ENCODE data around the gene FAM174C.
"Not testable (repeated sequence)": the region's sequence is repeated elsewhere in the genome, so short reads cannot be mapped to it uniquely, and the experiment has no call there.

Gene FAM174C

DNA sequence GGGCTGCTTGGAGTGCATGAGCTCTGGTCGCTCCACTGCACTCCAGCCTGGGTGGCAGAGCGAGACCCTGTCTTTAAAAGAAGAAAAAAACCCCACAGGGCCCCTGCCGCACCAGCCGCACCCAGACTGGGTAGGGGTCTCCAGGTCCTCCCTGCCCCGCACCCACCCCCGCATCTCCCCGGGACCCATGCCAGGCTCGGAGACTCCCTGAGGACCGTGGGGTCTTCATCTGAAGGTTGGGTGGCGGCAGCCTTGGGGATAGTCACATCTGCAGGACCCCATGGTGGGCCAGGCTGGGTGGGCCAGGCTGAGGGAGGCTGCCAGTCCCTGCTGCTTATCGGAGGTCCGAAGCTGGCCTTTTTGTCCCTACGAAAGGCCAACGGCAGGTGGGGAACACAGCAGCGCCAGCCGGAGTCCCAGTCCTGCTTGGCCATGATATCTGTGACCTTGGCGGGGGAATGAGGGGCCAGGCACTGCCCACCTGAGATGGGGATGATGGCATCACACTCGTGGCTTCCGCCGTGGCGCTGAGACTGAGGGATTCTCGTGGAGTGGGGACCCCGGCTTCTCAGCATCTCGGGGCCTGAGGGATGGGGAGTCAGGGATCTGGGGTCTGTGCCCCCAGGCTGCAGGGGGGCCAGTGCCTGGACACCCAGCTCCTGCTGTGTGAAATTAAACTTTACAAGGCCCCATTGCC, 21.4 kb downstream of the FAM174C start:
- no peak for DNase-seq (ENCODE audit: low read depth in 1 of 2, low spot score in 1 of 2)

DNA sequence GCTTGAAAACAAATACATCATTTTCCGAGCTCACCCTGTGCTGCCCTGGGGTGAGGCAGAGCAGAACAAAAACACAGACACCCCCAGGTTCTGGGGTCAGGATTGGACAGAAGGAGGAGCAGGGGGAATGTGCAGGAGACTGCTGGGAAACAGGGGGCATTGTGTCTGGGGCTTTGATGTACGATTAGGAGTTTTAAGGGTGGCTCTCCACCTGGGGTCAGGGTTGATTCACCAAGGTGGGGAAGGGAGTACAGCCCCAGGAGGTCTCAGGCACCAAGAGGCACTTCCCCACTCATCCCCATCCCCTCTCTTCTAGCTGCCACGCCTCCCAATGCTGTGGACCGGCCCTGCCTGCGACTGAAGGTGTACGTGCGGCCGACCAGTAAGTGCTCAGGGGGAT, 22.9 kb downstream of the FAM174C start:
- no peak for DNase-seq (ENCODE audit: low read depth in 1 of 2, low spot score in 1 of 2)

DNA sequence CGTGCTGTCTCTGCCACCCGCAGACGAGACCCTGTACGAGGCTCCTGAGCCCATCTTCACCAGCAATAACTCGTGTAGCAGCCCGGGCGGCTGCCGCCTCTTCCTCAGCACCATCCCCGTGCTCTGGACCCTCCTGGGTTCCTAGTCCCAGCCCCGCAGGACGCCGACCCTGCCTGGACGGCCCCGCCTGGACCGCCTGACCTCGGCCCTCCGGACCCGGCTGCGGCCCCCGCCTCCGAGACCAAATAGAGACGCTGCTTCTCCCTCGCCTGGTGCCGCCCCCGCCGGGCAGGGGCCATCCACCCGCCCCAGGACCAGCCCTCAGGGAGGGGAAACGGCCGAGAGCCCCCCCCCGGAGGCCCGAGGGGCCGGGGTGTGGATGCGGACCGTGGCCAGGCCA, 24.5 kb downstream of the FAM174C start:
- DNase-seq (ENCODE audit: low read depth in 1 of 2, low spot score in 1 of 2) = no peak

DNA sequence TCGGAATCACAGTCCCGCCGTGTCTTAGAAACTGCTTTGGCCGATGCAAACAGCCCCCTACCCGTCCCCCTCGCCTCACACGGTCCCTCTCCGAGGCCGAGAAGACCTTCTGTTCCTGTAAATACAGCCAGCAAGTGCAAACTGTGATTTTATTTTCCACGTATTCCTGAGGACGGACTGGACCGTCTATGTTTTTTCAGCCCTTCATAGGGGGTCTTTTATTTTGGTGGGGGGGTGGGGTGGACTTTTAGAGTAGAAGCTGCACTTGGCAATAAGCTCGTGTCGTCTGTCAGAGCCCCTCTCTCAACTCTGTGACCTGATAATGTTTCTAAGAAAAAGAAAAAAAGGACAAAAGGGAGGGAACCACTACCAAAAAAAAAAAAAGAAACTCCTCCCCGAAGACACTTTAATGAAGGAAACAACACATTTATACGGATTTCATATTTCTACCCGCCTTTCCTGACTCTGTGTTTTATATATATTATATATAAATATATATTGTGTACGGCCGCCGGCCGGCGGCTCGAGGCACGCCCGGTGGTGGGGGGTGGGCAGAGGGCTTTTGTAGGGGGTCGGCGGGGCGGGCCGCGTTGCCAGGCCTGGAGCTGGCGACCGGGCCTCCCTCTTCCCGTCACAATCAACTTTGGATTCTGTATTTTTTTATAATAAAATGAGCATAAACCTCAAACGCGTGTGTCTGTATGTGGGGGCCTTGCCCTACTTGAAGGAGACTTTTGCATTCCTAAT, 25.6 kb downstream of the FAM174C start:
- DNase-seq (ENCODE audit: low read depth in 1 of 2, low spot score in 1 of 2) = no peak

DNA sequence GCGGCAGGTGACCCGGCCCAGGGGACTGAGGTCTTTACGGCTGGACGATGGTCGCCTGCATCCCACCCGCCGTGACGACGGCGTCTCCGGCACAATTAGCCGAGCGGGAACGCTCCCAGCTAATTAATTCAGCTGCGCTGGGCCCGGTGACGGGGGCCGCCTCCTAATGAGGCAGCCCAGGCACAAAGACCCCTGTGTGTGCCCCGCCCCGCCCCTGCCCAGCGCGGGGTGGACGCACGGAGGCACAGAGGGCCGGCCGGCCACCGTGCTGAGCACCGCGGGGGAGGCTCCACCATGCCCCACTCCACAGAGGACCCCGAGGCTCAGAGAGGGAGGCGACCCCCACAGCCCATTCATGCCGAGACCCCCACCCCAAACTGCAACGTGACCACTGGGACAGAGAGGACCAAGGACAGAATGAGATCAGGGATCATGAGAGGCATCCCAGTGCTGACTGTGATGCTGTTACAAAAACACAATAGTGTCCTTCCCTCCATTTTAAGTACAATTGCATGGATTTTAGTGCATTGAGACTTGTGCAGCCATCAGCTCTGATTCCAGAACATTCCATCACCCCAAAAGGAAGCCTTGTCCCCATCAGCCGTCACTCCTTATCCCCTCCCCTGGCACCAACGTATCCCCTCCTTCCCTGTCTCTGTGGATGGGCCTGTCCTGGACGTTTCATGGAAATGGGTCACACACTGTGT, 27.4 kb downstream of the FAM174C start:
- no peak for DNase-seq (ENCODE audit: low read depth in 1 of 2, low spot score in 1 of 2)

DNA sequence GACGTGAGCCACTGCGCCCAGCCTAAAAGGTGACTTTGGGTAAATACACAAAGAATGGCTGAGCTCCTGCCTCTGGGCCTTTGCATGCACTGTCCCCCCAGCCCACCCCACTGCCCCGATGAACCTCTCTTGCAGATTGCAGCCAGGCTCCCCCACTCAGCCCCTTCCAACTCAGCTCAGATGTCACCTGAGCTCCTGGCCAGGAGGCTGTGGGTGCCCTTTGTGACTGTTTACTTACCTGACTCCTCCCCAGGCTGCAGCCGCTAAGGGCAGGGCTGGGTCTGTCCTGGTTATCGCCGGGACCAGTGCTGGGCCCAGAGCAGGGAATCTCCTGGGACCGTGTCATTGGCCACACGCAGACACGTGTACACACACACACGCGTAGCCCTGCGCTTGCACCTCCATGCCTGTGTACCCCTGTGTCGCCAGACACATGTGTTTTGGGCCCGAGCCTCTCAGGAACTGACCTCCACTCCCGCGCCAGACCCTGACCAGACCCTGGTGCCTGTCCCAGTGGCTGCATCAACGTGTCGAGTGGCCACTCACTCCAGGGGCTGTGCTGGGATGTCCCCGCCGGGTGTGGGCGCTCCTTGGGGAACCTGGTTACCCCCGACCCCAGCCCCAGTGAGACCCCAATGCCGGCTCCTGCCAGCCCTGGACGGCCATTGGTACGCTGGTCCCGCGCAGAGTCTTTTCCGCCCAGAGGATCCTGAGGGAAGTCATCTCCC, 29.0 kb downstream of the FAM174C start:
- no peak for DNase-seq (ENCODE audit: low read depth in 1 of 2, low spot score in 1 of 2)

DNA sequence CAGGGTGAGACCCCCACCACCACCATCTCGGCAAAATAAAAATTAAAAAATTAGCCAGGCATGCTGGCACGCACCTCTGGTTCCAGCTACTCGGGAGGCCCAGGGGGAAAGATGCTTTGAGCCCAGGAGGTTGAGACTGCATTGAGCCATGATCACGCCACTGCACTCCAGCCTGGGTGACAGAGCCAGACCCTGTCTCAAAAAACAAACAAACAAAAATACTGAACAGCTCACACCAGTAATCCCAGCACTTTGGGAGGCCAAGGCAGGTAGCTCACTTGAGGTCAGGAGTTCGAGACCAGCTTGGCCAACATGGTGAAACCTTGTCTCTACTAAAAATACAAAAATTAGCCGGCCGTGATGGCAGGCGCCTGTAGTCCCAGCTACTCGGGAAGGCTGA, 30.0 kb downstream of the FAM174C start:
- DNase-seq (ENCODE audit: low read depth in 1 of 2, low spot score in 1 of 2) = not testable (repeated sequence)

DNA sequence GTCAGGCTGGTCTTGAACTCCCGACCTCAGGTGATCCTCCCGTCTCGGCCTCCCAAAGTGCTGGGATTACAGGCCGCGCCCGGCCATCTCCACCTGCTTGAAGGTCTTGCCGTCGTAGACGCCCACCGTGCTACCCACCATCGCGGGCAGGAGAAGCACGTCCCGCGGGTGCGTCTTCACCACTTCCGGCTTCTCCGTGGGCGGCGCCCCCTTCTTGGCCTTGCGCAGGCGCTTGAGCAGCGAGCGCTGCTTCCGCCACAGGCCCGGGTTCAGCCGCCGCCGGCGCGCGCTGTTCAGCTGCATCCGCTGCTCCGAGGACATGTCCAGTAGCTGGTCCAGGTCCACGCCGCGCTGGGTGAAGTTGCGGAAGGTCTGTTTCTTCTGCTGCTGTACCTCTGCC, 32.0 kb downstream of the FAM174C start:
- DNase-seq (ENCODE audit: low read depth in 1 of 2, low spot score in 1 of 2) = no peak

DNA sequence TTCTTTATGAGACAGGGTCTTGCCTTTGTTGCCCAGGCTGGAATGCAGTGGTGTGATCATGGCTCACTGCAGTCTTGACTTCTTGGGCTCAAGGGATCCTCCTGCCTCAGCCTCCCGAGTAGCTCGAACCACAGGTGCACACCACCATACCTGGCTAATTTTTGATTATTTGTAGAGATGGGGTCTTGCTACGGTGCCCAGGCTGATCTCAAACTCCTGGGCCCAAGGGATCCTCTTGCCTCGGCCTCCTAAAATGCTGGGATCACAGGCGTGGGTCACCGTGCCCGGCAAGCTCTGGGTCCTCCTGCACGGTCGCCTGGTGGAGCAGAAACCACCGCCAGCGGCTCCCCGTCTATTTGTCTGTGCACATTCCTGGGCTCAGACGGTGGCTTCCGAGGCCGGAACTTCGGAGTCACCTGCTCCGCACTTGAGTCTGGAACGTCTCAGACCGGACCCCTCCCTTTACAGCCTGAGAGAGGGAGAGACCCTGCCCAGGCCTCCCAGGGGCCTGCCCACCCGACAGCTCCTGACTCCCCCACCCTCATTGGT, 32.5 kb downstream of the FAM174C start:
- DNase-seq (ENCODE audit: low read depth in 1 of 2, low spot score in 1 of 2) = no peak

DNA sequence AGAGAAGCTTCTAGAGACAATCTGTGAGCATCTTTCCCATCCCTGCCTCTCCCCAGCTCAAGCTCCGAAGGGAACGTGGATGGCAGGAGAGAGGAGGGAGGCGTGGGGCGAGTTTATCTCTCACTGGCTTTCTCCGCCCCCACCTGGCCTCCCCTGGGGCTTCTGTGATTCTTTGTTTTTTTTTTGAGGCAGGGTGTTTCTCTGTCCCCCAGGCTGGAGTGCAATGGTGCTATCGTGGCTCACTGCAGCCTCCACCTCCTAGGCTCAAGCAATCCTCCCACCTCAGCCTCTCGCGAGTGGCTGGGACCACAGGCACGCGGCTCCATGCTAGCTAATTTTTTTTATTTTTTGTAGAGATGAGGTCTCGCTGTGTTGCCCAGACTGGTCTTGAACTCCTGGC, 33.4 kb downstream of the FAM174C start:
- no peak for DNase-seq (ENCODE audit: low read depth in 1 of 2, low spot score in 1 of 2)

DNA sequence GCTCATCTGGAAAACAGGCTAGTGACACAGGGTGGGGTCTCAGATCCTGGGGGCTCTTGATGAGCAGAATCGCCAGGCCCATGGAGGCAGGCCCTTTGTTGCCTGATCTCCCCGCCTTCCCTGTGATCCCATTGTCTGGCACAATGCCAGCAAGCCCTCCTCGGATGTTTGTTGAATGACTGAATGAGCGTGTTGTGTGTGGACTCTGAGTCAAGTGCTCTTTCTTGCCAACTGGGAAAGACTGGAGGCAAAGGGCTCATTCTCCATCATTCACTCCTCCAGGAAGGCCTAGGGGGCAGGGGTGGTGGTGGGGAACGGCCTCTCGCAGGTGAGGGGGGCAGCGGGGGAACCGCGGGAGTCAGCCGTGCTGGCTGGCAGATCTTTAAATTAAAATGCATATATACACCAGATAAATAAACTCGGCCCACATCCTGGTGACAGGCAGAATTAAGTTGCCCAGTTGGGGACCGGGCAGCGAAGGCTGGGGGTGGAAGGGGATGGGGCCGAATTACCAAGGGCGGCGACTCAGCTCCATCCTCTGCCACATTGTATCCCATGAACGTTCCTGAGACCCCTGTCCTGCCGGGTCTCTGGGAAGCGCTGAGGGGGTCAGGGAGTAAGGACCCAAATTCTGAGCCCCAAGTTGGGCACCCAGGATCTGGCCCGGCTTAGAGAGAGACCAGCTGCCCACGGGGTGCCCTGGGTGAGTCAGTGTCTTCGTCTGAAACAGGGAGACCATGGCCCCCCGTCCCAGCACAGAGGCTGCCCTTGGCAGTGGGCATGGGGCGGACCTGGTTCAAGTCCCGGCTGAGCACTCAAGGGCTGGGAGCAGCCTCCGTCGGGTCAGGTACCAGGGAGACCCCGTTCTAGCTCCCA, 34.9 kb downstream of the FAM174C start:
- no peak for DNase-seq (ENCODE audit: low read depth in 1 of 2, low spot score in 1 of 2)

DNA sequence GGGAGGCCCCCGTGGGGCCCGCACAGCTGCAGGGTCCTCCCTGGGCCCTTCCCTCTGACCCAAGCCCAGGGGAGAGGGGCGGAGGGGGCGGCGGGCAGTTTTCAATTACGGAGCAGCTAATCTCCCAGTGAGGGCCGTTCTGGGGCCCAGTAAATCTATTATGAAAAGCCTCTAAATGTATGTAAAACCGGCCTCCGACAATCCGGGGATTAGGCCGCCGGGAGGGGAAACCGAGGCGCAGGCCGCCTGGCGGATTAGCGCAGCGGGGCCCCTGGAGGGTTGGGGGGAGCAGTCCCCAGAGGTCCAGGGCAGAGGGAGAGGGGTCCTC, 35.5 kb downstream of the FAM174C start:
- no peak for DNase-seq (ENCODE audit: low read depth in 1 of 2, low spot score in 1 of 2)

DNA sequence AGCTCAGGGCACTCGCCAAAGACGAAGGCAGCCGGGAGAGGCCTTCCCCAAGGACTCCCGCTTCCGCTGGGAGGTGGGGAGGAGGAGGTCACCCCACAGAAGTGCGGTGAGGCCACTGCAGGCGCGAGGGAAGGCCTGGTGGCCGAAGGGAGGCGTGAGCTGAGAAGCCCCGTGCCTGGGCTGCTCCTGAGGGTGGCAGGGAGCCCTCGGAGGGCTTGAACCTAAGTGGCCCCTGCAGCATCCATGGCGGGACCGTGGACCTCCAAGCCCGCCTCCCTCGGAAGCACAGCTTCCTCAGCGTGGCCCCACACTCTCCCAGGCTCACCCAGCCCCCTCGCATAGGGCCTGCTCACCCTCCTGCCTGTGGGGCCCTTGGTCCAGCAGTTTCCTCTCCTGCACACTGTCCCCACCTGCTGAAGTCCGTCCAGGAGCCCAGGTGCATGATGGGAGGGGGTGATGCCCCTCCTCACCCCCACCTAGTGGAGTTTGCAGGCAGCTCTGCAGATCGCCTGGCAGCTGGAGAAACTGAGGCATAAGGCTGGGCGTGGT, 36.3 kb downstream of the FAM174C start:
- DNase-seq (ENCODE audit: low read depth in 1 of 2, low spot score in 1 of 2) = no peak

DNA sequence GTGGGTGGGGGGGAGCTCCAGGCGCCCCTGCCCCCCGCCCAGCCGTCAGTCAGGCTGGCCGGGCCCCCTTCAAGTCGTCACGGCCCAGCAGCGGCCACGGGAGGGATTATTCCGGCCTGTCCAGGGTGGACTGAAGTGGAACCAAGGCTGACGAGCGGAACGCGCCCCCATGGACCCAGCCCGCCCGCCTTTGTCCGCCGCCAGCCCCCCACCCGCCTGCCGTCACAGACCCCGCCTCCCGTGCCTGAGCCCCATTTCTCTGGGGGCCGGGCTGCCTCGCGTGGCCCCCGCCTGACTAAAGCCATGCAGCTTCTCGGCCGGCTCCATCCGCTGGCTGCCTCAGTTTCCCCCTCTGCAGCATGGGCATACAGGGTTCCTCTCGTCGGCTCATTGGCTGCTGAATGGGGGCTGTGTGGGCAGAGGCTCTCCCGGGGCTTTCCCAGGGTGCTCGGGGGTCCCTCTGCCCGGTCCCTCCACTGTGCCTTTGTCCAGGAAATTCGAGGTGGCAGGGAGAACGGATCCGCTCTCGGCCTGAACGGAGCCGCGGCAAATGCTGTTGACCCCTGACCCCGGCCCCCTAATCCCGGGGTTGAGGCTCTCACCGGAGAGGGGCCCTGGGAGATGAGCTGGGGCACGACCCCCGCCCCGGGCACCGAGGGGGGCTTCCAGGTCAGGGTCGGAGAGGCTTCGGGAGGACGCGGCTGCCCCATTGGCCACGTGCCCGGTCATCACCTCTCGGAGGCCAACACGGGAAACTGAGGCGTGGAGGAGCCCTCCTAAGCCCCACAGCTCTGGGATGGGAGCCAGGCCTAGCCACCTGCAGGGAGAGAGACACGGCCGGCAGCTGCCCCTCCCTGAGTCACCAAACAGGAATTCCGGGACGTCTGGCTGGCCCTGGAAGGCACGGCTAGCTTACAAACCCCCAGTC, 37.7 kb downstream of the FAM174C start:
- DNase-seq (ENCODE audit: low read depth in 1 of 2, low spot score in 1 of 2) = no peak

DNA sequence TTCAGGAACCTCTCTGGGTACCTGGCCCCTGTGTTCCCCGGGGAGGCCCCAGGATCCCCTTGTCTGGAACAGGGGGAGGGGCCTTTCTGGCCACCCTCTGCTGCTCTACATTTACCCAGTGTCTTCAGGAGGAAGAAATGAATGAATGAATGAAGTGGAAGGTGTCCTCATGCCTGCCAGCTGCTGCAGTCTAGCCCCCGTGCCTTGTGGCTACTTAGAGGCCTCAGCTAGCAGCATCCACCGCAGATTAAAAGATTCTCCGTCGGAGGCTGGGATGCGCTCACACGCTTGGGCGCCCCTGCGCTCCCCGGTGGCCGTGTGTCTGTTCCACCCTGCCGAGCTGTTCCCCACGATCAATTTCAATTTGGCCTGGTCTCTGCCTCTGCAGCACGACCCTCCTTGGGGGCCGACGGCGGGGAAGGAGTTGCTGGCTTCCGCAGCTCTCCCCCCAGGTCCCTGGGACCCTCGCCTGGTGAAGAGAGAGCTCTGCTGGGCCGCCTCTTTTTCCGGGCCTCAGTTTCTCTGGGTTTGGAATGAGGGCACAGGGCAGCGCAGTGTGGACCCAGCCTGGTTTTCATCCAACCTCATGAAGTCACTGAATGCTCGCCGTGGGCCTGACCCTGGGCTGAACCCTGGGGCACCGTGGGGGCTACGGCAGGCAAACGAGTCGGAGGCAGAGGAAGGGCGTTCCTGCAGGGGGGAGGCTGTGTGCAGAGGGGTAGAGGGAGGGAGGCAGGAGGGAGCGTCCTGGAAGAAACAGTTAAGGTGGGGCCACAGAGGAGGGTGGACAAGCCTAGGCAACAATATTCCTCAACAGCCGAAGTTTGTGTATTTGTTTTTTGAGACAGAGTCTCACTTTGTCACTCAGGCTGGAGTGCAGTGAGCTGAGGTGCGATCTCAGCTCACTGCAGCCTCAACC, 38.6 kb downstream of the FAM174C start:
- DNase-seq (ENCODE audit: low read depth in 1 of 2, low spot score in 1 of 2) = no peak

DNA sequence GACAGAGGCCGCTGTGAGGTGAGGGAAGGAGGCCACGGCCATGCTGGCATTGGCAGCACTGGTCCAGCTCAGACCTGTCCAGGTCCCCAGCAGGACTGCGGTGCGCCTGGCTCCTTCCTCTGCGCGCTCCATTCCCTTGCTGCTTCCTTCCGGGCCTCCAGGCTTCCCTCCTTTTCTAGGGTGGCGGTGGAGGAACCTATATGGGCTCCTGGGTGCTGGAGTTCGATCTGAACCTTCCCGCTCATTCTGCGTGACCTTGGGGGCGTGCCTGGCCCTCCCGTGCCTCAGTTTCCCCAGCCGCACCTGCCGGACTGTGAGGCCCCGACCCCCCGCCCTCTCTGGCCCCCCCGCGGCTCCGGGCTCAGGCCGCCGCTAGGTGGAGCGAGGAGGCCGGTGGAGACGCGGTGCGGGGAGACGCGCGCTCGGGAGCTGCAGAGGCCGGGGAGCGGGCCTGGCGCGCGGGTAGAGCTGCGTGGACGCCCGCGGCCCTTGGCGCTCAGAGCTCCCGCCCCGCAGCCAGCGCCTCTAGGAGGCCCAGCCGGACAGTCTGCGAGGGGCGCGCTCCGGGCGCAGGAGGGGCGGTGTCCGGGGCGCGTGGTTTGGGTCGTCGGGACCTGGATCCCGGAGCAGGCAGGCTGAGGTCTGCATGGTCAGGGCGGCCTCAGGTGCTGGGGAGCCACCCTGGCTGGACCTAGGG, 40.3 kb downstream of the FAM174C start:
- no peak for DNase-seq (ENCODE audit: low read depth in 1 of 2, low spot score in 1 of 2)

DNA sequence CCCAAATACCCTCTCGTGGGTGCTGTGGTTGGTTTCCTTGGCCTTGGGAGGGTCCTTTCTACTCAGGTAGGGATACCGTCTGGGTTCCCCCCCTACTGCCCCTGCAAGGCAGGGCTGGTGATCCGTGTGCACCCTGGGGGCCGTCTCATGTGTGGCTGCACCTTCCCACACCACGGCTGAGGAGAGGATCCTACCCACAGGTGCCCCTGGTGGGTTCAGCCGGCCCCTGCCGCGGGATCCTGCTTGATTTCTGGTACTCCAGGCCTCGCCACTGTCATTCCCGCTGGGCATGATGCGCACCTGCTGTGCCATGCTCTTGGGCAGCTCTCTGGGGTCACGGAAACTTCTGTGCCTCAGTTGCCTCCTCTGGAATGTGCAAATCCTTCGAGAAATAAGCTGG, 41.1 kb downstream of the FAM174C start:
- no peak for DNase-seq (ENCODE audit: low read depth in 1 of 2, low spot score in 1 of 2)

Data from activated CD4-positive, alpha-beta T cell treated with anti-CD3 and anti-CD28 coated beads, Interleukin-2, amount 50 U/mL, for 24 hours (primary cell).